GM15510 (cell line): ENCODE measurements around the gene TCAIM.

Source experiments
- POLR2A ChIP-seq: IDR thresholded peaks from 3 replicates; pipeline ENCODE4 v1.6.1; 2011; ENCODE audit warnings: borderline replicate concordance; ENCODE audit not compliant: insufficient read length; ENCODE audit errors: extremely low read depth

The TCAIM gene

GRCh38 chr3:44334326-44334725 lies 4.2 kb upstream of the TCAIM start:
- no peak for TF ChIP-seq POLR2A

- TF ChIP-seq POLR2A = no peak
These were observed 1.2 kb upstream of the TCAIM start for GRCh38 chr3:44337248-44337785.

DNA sequence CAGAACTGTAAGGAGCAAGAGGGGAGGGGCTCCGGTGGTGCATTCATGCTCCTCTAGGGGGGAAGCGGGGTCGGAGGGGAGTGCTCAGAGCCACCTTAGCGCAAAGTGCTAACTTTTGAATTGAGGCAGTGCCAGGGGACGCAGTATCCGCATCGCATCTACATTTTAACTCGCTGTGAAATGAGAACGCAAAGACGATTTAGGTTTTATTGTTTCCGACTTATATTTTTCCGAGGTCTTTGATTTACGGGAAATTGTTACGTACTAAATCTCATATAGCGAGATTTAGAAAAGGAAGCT lies 212 bp downstream of the TCAIM start:
- TF ChIP-seq POLR2A = no peak

DNA sequence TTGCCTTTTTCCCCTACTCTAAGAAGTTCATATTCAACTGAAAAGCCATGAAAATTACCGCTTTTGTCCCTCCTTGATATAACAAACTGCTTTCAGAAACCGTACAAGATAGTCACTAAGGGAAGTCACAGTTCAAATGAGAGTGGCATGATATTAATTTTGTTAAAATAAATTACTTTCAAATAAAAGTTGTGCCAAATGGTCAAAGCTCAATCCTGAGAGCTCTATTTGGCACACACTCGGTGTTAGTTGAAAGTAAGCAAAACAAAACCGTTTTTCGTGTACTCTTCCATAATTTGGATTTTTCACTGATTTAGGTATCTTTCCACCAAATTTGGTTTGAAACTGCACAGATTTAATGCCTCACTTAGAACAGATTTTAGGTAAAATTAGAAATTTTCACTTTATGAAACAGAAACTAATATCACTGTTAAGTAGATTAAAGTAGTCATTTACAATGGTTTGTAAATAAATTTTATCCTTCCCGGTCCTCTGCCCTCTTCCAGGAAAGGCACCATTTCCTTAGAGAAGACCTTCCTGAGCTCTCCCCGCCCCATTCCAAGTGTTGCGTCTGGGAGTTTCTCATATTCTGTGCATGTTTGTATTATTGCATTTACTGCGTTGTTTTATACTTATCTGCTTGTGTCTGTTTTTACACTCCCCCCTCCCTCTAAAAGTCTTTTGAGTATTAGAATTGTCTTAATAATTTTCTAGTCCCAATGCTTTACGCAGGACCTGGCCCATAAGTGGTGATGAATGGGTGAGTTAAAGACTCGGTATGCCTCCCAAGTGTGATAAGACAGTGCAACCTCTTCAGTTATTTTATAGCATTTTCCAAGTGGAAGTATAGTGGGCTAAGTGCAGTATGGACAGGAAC lies 853 bp downstream of the TCAIM start:
- TF ChIP-seq POLR2A = no peak

DNA sequence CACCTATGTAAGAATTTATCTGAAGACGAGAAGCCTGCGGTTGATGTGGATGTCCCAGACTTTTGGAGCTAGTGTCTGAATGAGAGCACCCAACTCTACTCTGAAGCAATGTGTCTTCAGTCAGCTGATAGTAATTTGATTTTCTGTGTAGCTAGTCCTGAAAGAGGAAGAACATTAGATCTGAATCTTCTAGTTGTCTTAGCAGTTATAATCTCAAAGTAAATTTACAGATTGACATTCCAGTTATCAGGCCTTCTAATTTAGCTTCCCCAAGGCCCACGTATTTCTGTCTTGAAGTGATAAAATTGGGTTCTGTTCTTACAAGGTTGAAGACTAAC lies 1.5 kb downstream of the TCAIM start:
- no peak for TF ChIP-seq POLR2A

GRCh38 chr3:44342176-44342790 lies 3.7 kb downstream of the TCAIM start:
- no peak for TF ChIP-seq POLR2A

- TF ChIP-seq POLR2A = no peak
These were observed 4.9 kb downstream of the TCAIM start for GRCh38 chr3:44343421-44343820.

DNA sequence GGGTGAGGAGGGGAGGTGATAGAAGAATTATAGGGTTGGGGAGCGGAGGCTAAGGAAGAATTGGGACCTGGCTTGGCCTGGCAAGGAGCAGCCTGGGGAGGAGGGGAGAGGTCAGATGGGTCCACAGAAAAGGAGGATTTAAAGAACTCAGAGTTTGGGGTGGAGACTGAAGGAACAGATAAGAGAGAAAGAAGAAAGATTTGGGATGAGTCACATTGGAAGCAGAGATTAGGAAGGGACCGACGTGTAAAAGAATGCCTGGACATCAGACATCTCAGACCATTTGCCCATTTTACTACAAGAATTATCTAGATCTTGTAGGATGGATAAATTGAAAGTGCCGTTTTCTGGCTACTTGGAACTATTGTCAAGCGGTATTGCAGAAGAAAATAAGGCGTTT lies 10.4 kb downstream of the TCAIM start:
- no peak for TF ChIP-seq POLR2A

DNA sequence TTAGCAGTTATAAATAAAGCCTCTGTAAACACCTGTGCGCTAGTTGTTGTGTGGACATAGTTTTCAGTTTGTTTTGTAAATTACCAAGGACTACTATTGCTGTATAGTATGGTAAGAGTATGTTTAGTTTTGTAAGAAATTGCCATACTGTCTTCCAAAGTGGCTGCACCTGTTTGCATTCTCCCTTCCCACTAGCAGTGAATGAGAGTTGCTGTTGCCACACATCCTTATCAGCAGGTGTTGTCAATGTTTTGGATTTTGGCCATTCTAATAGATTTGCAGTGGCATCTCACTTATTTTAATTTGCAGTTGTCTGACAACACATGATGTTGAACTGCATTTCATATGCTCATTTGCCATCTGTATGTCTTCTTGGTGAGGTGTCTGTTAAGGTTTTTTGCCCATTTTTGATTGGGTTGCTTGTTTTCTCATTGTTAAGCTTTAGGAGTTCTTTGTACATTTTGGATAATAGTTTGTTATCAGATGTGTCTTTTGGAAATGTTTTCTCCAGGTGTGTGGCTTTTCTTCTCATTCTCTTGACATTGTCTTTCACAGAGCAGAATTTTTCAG lies 14.9 kb downstream of the TCAIM start:
- no peak for TF ChIP-seq POLR2A

DNA sequence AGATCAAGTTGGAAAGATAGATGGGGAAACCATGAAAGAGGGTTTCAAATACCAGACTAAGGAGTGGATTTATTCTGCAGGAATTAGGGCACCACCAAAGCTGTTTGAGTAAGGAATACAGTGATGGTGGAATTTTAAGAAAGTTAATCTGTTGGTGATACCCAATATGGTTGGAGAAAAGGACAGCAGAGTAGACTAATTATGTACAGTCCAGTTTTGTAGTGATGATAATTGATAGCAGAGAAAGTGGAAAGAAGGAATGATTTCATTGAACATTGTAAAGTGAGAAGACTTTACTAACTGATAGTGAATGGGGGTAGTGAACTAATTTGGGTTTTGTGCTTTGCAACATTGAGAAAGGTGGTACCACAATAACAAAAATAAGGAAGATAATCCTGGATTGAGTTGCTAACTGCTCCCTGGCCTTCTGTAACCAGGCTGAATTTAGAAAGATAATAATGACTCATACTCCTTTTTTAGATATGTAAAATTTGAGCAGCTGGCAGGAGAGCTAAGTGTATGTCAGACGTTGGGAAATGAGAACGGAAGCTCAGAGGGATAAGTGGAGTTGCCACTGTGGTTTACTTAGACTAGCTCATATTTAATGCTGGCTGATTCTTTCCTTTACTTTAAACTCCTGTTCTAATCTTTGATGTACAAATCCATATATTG lies 16.9 kb downstream of the TCAIM start:
- no peak for TF ChIP-seq POLR2A

- TF ChIP-seq POLR2A = no peak
These were observed 20.7 kb downstream of the TCAIM start for GRCh38 chr3:44359146-44359751.

- no peak for TF ChIP-seq POLR2A
These were observed 25.0 kb downstream of the TCAIM start for GRCh38 chr3:44363591-44363990.

GRCh38 chr3:44365952-44366351 lies 27.4 kb downstream of the TCAIM start:
- no peak for TF ChIP-seq POLR2A

DNA sequence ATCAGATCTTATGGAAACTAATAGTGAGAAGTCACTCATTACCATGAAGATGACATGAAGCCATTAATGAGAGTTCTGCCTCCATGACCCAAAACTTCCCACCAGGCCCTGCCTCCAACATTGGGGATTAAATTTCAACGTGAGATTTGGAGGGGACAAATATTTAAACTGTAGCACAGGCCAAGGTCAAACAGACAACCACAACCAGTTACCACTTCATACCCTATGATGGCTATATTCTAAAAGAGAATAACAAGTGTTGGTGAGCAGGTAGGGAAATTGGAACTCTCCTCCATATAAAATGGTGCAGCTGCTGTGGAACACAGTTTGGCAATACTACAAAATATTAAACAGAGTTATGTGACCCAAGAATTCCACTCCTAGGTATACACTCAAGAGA lies 36.9 kb downstream of the TCAIM start:
- TF ChIP-seq POLR2A = no peak

DNA sequence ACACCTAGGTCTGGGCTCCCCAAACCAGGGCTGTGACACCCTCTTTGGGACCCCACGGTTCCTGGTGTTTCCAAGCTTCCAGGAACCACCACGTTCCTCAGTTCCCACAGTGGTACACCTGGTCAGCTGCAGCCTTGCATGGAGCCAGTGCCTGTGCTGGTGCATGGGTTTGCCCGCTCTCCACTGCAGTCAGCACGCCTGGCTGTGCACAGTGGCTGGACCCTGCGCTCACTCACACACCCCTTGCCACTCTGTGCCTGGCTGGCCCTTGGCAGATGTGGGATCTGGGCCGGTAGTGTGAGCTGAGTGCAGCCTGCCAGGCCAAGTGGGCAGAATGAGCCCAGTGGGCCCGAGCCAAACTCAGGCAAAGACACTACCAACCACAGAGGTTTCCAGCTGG lies 48.8 kb downstream of the TCAIM start:
- TF ChIP-seq POLR2A = no peak

GRCh38 chr3:44392489-44392888 lies 53.9 kb downstream of the TCAIM start:
- no peak for TF ChIP-seq POLR2A

- no peak for TF ChIP-seq POLR2A
These were observed 57.1 kb downstream of the TCAIM start for GRCh38 chr3:44395714-44396113.
